HG03521 (cell line): Measurements from ENCODE around the gene SRCIN1.
"Not testable (repeated sequence)": the region's sequence is repeated elsewhere in the genome, so short reads cannot be mapped to it uniquely, and the experiment has no call there.

Experiments used
- ATAC-seq: cut with Tn5 transposase; IDR thresholded peaks from one replicate; pipeline ENCODE4 v1.9.1; 2021; ENCODE audit warnings: mild to moderate bottlenecking, moderate library complexity; ENCODE audit not compliant: unreplicated experiment

Gene SRCIN1

DNA sequence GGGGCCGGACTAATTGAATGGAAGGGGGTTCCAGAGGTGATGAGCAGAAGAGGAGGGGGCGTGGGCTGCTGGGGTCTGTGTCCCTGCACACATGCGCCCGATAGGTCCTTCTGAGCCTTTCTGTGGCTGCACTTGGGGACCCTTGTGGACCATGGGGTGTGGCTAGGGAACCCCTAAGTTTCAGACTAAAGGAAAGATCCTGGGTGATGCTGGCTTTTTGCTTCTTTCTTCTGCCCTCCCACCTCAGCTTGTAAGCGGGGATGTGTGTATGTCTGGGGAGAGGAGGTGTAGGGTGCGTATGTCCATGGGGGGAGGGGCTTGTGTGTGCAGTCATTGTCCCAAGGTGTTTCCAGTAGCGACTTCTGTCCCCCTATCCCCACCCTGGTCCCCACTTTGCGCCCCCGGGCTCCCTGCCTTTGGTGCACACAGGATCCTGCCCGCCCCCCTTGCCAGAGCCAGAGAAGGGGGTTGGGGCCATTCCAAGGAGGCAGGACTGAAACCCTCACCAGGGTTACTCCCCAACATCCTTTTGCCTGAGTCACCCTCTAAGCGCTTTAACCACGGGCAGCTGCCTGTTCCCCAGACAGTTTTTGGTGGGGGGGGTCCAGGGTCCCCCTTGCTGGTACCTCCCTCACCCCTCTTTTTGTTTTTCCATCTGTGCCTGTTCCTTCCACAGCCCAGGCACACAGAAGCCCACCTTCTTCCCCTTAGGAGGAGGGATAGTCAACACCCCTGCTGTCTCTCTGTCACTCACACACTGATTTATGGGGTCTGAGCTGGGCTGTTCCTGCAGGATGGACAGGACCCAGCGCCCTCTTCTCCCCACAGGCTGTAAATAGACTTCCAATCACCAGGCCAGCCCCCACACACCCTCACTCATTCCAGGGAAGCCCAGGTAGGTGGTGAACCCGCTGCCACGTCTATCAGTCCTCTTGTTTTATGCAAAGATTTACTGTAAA lies 94.3 kb downstream of the SRCIN1 start:
- ATAC-seq: no peak

- no peak for ATAC-seq
These were observed 95.2 kb downstream of the SRCIN1 start for GRCh38 chr17:38510421-38511149.

DNA sequence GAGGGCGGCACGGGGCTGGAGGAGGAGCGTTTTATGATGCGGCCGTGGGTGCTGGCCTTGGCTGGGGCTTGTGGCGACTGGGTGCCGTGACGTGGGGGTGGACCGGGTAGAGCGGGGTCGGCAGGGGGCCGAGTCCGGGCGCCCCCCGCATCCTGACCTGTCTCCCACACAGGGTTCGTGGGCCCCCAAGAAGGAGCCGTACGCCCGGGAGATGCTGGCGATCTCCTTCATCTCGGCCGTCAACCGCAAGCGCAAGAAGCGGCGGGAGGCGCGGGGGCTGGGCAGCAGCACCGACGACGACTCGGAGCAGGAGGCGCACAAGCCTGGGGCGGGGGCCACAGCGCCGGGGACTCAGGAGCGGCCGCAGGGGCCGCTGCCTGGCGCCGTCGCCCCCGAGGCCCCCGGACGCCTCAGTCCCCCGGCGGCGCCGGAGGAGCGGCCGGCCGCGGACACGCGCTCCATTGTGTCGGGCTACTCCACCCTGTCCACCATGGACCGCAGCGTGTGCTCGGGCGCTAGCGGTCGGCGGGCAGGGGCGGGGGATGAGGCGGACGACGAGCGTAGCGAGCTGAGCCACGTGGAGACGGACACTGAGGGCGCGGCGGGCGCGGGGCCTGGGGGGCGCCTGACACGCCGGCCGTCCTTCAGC lies 95.9 kb downstream of the SRCIN1 start:
- no peak for ATAC-seq

DNA sequence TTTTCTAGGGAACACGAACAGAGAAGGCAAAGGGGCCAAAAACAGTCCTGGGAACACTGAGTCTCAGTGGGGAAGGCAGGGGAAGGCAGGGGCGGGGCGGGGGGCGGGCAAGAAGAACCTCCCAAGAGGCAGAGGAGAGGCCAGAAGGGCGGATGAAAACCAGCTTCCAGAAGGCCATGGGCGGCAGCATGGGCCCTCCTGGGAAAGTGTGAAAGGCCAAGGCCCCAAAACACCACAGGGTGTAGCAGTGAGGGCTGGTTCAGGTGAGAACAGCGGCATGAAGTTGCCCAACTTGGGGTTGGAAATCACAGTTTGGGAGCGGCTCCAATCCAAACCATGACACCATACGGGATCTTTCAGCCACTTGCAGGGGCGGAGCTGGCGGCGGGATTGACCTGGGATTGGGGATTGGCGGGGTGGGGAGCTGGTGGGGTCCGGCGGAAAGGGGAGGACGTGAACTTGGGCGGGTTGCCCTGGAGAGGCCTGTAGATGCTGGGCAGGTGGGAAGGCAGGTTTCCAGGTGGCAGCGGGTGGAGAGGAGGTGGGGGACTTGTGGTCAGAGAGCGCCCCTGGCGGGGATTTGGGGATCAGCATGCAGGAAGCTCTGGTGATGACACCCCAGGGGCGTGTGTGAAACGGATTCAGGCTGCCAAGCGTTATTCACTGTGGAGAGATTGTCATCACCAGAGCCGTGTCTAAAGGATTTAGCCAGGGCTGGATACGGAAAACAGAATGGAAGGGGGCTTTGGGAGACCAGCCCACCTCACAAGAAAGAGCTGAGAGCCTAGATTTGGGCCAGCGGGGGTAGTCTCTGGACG lies 96.6 kb downstream of the SRCIN1 start:
- no peak for ATAC-seq

DNA sequence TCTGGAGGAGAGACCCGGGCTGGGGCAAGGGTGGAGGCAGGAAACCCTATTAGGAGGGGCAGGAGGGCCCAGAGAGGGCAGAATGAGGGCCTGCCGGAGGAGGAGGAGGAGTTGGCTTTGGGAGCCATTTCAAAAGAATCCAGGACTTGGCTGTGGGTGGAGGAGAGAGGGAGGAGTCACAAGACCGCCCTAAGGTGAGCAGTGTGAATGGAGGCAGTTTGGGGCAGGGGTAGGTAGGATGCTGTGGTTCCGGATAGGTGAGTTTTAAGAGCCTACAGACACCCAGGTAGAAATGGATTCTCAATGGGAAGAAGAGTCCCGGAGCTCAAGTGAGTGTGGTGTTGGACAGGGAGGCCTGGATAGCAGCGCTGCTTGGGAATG lies 97.2 kb downstream of the SRCIN1 start:
- no peak for ATAC-seq

DNA sequence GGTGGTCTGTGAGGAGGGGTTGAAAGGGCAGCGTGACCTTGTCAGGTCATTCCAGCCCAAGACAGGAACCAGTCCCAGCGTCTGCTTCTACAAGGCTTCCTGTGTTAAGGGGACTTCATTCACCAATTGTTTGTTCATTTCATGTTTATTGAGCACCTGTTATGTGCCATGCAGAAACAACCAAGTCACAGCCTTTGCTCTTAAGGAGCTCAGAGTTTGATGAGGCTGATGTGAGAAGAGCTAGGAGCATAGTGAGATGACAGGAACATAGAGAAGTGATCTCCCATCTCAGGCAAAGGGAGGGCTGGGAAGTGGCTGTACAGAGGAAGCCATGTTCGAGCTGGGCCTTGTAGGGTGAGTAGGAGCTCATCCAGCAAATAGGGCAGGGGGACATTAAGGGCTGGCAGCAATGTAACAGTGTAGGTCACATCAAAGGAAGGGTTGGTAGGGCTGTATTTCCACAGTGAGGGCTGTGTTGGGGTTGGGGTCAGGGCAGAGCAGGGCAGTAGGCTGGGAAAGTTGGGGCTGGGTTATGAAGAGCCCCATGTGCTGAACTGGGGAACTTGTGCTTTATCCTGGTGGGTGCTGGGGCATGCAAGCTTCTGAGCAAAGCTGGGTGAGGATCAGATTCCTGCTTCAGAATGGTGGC lies 97.7 kb downstream of the SRCIN1 start:
- no peak for ATAC-seq

GRCh38 chr17:38507436-38507835 lies 98.3 kb downstream of the SRCIN1 start:
- no peak for ATAC-seq

GRCh38 chr17:38504216-38504615 lies 101.5 kb downstream of the SRCIN1 start:
- no peak for ATAC-seq

- ATAC-seq: not testable (repeated sequence)
These were observed 102.4 kb downstream of the SRCIN1 start for GRCh38 chr17:38503286-38503913.

DNA sequence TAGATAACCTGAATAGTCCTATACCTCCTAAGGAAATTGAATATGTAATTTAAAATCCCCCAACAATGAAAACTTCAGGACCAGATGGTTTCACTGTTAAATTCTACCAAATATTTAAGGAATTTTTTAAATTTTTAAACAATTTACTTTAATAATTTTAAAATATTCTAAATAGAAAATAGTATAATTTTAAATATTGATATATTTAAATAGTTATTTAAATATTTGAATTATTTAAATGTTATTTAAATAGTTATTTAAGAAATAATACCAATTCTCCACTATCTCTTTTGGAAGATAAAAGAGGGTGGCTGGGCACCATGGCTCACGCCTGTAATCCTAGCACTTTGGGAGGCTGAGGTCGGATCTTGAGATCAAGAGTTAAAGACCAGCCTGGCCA lies 104.0 kb downstream of the SRCIN1 start:
- ATAC-seq: not testable (repeated sequence)

GRCh38 chr17:38499230-38499629 lies 106.5 kb downstream of the SRCIN1 start:
- not testable (repeated sequence) for ATAC-seq

- no peak for ATAC-seq
These were observed 107.4 kb downstream of the SRCIN1 start for GRCh38 chr17:38498353-38498752.

- ATAC-seq: not testable (repeated sequence)
These were observed 108.1 kb downstream of the SRCIN1 start for GRCh38 chr17:38497656-38498055.

DNA sequence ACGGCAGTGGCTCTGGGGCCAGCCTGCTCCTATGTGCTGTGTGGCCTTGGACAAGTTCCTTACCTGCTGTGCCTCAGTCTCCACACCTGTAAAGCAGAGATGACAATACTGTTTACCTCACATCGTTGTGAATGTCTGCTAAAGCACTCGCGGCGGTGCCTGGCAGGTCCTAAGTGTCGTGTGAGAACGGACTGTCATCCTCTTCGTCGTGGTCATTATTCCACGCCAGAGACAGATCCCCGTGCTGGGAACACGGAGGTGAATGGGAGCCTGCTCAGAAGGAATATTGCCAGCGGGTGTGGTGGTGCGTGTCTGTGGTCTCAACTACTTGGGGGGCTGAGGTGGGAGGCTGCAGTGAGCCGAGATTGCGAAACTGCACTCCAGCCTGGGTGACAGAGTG lies 111.6 kb downstream of the SRCIN1 start:
- ATAC-seq: not testable (repeated sequence)

- not testable (repeated sequence) for ATAC-seq
These were observed 113.4 kb downstream of the SRCIN1 start for GRCh38 chr17:38492067-38493040.

DNA sequence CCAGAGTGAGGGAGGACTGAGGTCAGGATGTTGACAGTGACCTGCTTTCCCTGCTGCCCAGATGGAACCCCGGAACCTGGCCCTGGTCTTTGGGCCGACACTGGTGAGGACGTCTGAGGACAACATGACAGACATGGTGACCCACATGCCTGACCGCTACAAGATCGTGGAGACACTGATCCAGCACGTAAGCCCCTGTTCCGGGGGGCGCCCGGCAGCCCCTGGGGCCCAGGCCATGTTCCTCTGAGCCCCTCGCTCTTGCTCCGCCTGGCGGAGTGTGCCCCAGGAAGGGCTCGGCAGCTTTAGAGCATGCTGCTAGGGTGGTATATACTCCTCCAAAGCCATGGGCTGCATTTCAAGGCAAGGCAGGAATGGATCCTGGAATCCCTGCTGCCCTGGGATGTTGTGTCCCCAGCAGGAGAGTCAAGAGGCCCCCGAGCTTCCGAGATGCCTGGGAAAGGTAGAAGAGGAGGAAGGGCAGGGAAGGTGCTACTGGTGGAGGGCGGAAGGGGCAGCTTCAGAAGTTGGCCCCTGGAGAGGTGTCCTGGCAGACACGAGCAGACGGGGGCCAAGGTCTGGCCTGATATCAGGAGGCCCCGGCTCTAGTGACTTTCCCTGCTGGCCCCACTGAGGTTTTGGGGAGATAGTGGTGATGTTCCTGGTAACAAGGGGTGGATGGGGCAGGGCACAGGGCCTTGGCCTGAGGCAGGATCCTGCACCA lies 114.2 kb downstream of the SRCIN1 start:
- not testable (repeated sequence) for ATAC-seq

GRCh38 chr17:38489774-38490173 lies 116.0 kb downstream of the SRCIN1 start:
- not testable (repeated sequence) for ATAC-seq
